ENCODE measurements around the gene UGP2. TPM values are rescaled to one million over a fixed set of nuclear protein-coding genes. Genes with fewer than 3 reads are reported as not detected.
A peak's percentile ranks its signal among the peaks of the same experiment; 100 is the strongest.

UGP2 gene
- total RNA-seq, 1 experiment from 2014 or later: 76.1 TPM

DNA sequence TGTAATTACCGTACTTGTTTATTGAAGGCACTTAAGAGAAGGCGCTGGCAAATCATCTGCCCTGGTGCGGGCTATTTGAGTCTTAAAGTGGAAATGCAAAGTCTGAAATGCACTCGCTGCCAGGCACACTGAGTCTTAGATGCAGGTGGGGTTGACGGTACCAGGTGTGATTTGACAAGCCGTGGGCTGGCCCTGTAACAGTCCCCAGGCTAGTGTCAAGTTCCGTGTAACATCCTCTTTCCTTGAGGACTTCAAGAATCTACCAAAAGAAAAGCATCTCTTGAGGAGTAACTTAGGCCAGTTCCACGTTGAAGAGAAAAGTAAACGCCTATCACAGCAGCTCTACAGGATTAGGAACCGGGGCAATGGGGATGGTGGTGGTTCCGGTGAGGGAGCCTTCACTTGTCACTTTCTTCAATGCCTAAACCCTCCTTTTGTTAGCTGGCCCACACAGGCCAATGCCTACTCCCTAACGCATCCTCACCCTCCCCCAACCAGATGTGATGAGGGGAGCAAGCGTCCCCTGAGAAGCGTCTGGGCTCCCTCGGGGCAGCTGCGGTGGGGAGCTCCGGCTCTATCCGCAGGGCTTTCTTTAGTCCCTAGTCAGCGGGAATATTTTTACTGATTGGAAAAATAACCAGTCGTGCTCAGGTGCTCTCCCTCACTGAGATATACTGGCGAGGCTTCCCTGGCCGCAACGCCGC is 1.5 kb upstream of the UGP2 start:
- peak overlapping the region; percentile 96 to 99 for H3K4me3 ChIP-seq (ENCODE audit: low read depth in 2 of 2, low read length in 2 of 2)
- peaks cover 18% of the 10 kb centered on the region for H3K4me1 ChIP-seq (ENCODE audit: control insufficient read depth, insufficient read depth, low read length)
- H3K9me3 ChIP-seq (ENCODE audit: control insufficient read depth, insufficient read depth, low read depth, low read length): no peaks in the 10 kb centered on the region
- POLR2A ChIA-PET: no interaction called here
- intact Hi-C loops (cut with micrococcal nuclease; ENCODE audit: unreplicated experiment) (no loop called here), in situ Hi-C loops (cut with HindIII; ENCODE audit: low pct_unique_long_range_greater_than_20kb, low sequenced_read_pairs) (no loop called here)
- ATAC-seq (peak; percentile 18), DNase-seq (ENCODE audit: low read depth, low spot score) (no peak)
- no peaks in the 10 kb centered on the region for H3K27me3 ChIP-seq (ENCODE audit: control insufficient read depth, insufficient read depth, low read length)
- H3K36me3 ChIP-seq (ENCODE audit: control insufficient read depth, insufficient read depth, low read length): peaks cover 3% of the 10 kb centered on the region; the same call in 1 of the 2 replicates
- TF ChIP-seq SIN3A (IDR thresholded peaks at IDR 0.05; ENCODE audit: borderline replicate concordance, insufficient read depth, low read depth, low read length) (no peak), TCF7L2 (IDR thresholded peaks at IDR 0.05; ENCODE audit: low read depth, low read length) (no peak), REST (IDR thresholded peaks at IDR 0.05; ENCODE audit: insufficient read depth in 1 of 2, low read depth in 2 of 2, low read length in 1 of 2) (no peak), POLR2AphosphoS5 (IDR thresholded peaks at IDR 0.05; ENCODE audit: low read depth, low read length) (no peak)
- TF ChIP-seq, protein P1, sequence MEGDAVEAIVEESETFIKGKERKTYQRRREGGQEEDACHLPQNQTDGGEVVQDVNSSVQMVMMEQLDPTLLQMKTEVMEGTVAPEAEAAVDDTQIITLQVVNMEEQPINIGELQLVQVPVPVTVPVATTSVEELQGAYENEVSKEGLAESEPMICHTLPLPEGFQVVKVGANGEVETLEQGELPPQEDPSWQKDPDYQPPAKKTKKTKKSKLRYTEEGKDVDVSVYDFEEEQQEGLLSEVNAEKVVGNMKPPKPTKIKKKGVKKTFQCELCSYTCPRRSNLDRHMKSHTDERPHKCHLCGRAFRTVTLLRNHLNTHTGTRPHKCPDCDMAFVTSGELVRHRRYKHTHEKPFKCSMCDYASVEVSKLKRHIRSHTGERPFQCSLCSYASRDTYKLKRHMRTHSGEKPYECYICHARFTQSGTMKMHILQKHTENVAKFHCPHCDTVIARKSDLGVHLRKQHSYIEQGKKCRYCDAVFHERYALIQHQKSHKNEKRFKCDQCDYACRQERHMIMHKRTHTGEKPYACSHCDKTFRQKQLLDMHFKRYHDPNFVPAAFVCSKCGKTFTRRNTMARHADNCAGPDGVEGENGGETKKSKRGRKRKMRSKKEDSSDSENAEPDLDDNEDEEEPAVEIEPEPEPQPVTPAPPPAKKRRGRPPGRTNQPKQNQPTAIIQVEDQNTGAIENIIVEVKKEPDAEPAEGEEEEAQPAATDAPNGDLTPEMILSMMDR (IDR thresholded peaks at IDR 0.05): no peak
- no TSS peak for BruUV-seq (replicated peaks)
- peak overlapping the region; percentile 95 for H3K27ac ChIP-seq (ENCODE audit: low read length)
- CTCF ChIA-PET: no interaction called here

GRCh38 chr2:63840785-63841253 is 877 bp upstream of the UGP2 start:
- H3K9me3 ChIP-seq (ENCODE audit: control insufficient read depth, insufficient read depth, low read depth, low read length): no peaks in the 10 kb centered on the region
- ATAC-seq (peak; percentile 97), DNase-seq (ENCODE audit: low read depth, low spot score) (peak; percentile 87)
- H3K27me3 ChIP-seq (ENCODE audit: control insufficient read depth, insufficient read depth, low read length): no peaks in the 10 kb centered on the region
- peak overlapping the region; percentile 95 for H3K27ac ChIP-seq (ENCODE audit: low read length)
- no TSS peak for BruUV-seq (replicated peaks)
- TF ChIP-seq POLR2AphosphoS5 (IDR thresholded peaks at IDR 0.05; ENCODE audit: low read depth, low read length) (peak; percentile 98), SIN3A (IDR thresholded peaks at IDR 0.05; ENCODE audit: borderline replicate concordance, insufficient read depth, low read depth, low read length) (no peak), TCF7L2 (IDR thresholded peaks at IDR 0.05; ENCODE audit: low read depth, low read length) (peak; percentile 84), REST (IDR thresholded peaks at IDR 0.05; ENCODE audit: insufficient read depth in 1 of 2, low read depth in 2 of 2, low read length in 1 of 2) (0 out of 4 replicates have a peak, but pooled peaks of 1 of the 2 experiments have one; percentile 44)
- intact Hi-C loops (cut with micrococcal nuclease; ENCODE audit: unreplicated experiment) (no loop called here), in situ Hi-C loops (cut with HindIII; ENCODE audit: low pct_unique_long_range_greater_than_20kb, low sequenced_read_pairs) (no loop called here)
- POLR2A ChIA-PET: no interaction called here
- peak overlapping the region; percentile 96 to 99 for H3K4me3 ChIP-seq (ENCODE audit: low read depth in 2 of 2, low read length in 2 of 2)
- CTCF ChIA-PET: interaction anchor here (1.2 kb wide), 1 partner anchor 20 kb away, joined by 8 read pairs; no protein-coding TSS in a partner anchor
- peaks cover 3% of the 10 kb centered on the region; the same call in 1 of the 2 replicates for H3K36me3 ChIP-seq (ENCODE audit: control insufficient read depth, insufficient read depth, low read length)
- peaks cover 18% of the 10 kb centered on the region for H3K4me1 ChIP-seq (ENCODE audit: control insufficient read depth, insufficient read depth, low read length)

Measured in Panc1 (cell line).